Neural progenitor cell (in vitro differentiated cells): ENCODE results near the gene TOMM6. TPM values are rescaled to one million over a fixed set of nuclear protein-coding genes. Genes with fewer than 3 reads are reported as not detected.
A peak's percentile ranks its signal among the peaks of the same experiment; 100 is the strongest.

Experiments used
- DNase-seq: peaks from one replicate; pipeline ENCODE4 v3.0.0-alpha.2; 2016; ENCODE audit warnings: low spot score
- H2AFZ ChIP-seq: fragments of 200-600 bp; sonication (generic); replicated peaks from 2 replicates; pipeline ENCODE4 v1.6.1; 2016; ENCODE audit warnings: antibody characterized with exemption
- H3F3A ChIP-seq: fragments of 200-600 bp; sonication (generic); 2 replicates; pipeline ENCODE4 v1.6.1; 2016; ENCODE audit warnings: antibody characterized with exemption, low read depth
- H3K27ac ChIP-seq: fragments of 200-600 bp; sonication (generic); 2 replicates; pipeline ENCODE4 v1.5.1; 2016; ENCODE audit warnings: mild to moderate bottlenecking
- H3K27me3 ChIP-seq: fragments of 200-600 bp; sonication (generic); 2 replicates; pipeline ENCODE4 v1.6.1; 2016; ENCODE audit warnings: mild to moderate bottlenecking, moderate library complexity
- H3K36me3 ChIP-seq: fragments of 200-600 bp; sonication (generic); 2 replicates; pipeline ENCODE4 v1.5.1; 2016
- H3K4me1 ChIP-seq: fragments of 200-600 bp; sonication (generic); 2 replicates; pipeline ENCODE4 v1.6.1; 2016; ENCODE audit warnings: mixed run types
- H3K4me2 ChIP-seq: fragments of 200-600 bp; sonication (generic); 2 replicates; pipeline ENCODE4 v1.6.1; 2016
- H3K4me3 ChIP-seq: fragments of 200-600 bp; sonication (generic); 2 replicates; pipeline ENCODE4 v1.5.1; 2016
- H3K79me2 ChIP-seq: fragments of 200-600 bp; sonication (generic); 2 replicates; pipeline ENCODE4 v1.6.1; 2016; ENCODE audit warnings: low read depth
- H3K9ac ChIP-seq: fragments of 200-600 bp; sonication (generic); 2 replicates; pipeline ENCODE4 v1.6.1; 2016
- H3K9me3 ChIP-seq: fragments of 200-600 bp; sonication (generic); 2 replicates; pipeline ENCODE4 v1.5.1; 2016; ENCODE audit warnings: low read depth
- H4K20me1 ChIP-seq: fragments of 200-600 bp; sonication (generic); 2 replicates; pipeline ENCODE4 v1.6.1; 2016; ENCODE audit warnings: low read depth
- H3K27ac Mint-ChIP-seq: 3 replicates; pipeline ENCODE4 v1.8.0; 2021; ENCODE audit warnings: mixed read lengths
- H3K27me3 Mint-ChIP-seq: 2 replicates; pipeline ENCODE4 v1.8.0; 2022; ENCODE audit warnings: low read depth, mild to moderate bottlenecking, inconsistent platforms, moderate library complexity, mixed read lengths; ENCODE audit not compliant: insufficient read depth
- H3K36me3 Mint-ChIP-seq: 3 replicates; pipeline ENCODE4 v1.8.0; 2021; ENCODE audit warnings: mixed read lengths
- H3K4me1 Mint-ChIP-seq: 3 replicates; pipeline ENCODE4 v1.8.0; 2021; ENCODE audit warnings: mixed read lengths
- H3K4me3 Mint-ChIP-seq: 3 replicates; pipeline ENCODE4 v1.8.0; 2021; ENCODE audit warnings: mild to moderate bottlenecking, moderate library complexity, mixed read lengths
- H3K9me3 Mint-ChIP-seq: 3 replicates; pipeline ENCODE4 v1.8.0; 2020; ENCODE audit warnings: mixed read lengths
- EZH2 ChIP-seq: fragments of 200-600 bp; sonication (generic); IDR thresholded peaks from 2 replicates; pipeline ENCODE4 v1.6.1; 2017; ENCODE audit warnings: antibody characterized with exemption, mild to moderate bottlenecking, moderate library complexity
- EZH2phosphoT487 ChIP-seq: fragments of 200-600 bp; sonication (generic); IDR thresholded peaks from 2 replicates; pipeline ENCODE4 v1.6.1; 2017; ENCODE audit warnings: antibody characterized with exemption
- total RNA-seq: library from RNA; depleted of rRNA; stranded (reverse); fragments of >200 nt; gene quantifications from 2 replicates; pipeline ENCODE4 v1.2.3, GENCODE V29; 2015; ENCODE audit warnings: low replicate concordance
- TF ChIP-seq, protein P1 (sequence below): fragments of 200-600 bp; sonication (generic); IDR thresholded peaks from 2 replicates; pipeline ENCODE4 v1.5.1; 2017; ENCODE audit warnings: antibody characterized with exemption, mild to moderate bottlenecking

Gene TOMM6
- total RNA-seq, 1 donor from 2014 or later = 182 TPM

DNA sequence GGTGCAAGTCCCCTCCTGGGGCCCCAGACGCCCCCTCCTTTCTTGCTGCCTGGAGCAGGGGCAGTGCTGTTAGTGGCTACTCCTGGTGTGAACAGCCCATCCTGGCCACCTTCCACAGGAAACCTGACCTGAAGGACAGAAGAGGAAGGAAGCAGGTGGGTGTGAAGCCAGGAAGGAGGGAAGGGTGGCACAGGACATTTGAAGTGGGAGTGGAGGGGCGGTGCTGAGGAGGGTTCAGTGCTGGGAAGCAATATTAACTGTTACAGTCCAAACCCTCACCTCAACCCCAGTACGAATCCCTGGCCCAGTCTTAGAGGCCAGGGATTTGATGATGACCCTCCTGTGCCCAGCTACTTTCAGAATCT, 6.1 kb upstream of the TOMM6 start:
- Histone ChIP-seq H3K4me2 (peak overlapping the region; percentile 97), H3K79me2 (no peaks in the 10 kb centered on the region), H3K4me3 (peak overlapping the region; percentile 84), H3K9ac (no peak overlapping the region), H3F3A (peaks cover 15% of the 10 kb centered on the region), H3K9me3 (no peaks in the 10 kb centered on the region), H2AFZ (no peak overlapping the region), H3K27ac (no peak overlapping the region), H3K27me3 (peaks cover 36% of the 10 kb centered on the region), H3K36me3 (no peaks in the 10 kb centered on the region), H4K20me1 (no peaks in the 10 kb centered on the region), H3K4me1 (peaks cover 12% of the 10 kb centered on the region)
- TF ChIP-seq EZH2phosphoT487 = no peak
- TF ChIP-seq EZH2 = no peak
- TF ChIP-seq, protein P1, sequence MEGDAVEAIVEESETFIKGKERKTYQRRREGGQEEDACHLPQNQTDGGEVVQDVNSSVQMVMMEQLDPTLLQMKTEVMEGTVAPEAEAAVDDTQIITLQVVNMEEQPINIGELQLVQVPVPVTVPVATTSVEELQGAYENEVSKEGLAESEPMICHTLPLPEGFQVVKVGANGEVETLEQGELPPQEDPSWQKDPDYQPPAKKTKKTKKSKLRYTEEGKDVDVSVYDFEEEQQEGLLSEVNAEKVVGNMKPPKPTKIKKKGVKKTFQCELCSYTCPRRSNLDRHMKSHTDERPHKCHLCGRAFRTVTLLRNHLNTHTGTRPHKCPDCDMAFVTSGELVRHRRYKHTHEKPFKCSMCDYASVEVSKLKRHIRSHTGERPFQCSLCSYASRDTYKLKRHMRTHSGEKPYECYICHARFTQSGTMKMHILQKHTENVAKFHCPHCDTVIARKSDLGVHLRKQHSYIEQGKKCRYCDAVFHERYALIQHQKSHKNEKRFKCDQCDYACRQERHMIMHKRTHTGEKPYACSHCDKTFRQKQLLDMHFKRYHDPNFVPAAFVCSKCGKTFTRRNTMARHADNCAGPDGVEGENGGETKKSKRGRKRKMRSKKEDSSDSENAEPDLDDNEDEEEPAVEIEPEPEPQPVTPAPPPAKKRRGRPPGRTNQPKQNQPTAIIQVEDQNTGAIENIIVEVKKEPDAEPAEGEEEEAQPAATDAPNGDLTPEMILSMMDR = no peak
- Mint-ChIP-seq H3K27me3 (peaks cover 11% of the 10 kb centered on the region), H3K4me3 (peak overlapping the region; percentile 88), H3K27ac (peak overlapping the region; percentile 79), H3K36me3 (no peaks in the 10 kb centered on the region), H3K4me1 (peaks cover 14% of the 10 kb centered on the region), H3K9me3 (no peaks in the 10 kb centered on the region)
- no peak for DNase-seq

DNA sequence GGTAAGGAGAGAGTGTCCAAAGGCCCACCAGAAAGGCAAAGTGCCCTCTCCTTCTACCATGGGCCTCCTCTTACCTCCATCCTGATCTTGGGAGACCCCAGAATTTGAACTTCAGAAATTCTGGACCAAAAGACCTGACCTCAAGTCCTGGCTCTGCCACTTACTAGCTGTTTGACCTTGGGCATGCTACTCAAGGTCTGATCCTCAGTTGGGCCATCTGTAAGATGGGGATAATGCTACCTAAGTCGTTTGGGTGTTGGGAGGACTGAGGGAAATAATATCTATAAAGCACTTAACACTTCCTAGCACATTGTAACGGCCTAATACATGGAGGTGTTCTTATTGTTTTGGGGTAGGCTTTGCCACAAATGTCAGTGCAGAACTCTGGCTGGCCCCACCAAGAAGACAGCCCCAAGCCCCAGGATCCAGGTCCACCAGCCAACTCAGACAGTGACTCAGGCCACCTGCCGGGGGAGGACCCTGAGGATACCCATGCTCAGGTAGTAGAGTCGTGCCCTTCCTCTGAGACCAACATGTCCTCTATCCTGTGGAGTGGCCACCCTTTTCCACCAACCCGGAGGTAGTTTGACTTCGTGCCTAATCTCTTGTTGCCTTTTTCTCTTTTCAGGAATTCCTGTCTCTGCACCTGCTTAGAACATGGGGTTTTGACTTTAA, 4.3 kb upstream of the TOMM6 start:
- peaks cover 36% of the 10 kb centered on the region for H3K27me3 ChIP-seq
- H3K79me2 ChIP-seq = peaks cover 7% of the 10 kb centered on the region
- Mint-ChIP-seq H3K27me3 (peaks cover 9% of the 10 kb centered on the region), H3K36me3 (no peaks in the 10 kb centered on the region), H3K27ac (no peak overlapping the region), H3K4me3 (no peak overlapping the region), H3K4me1 (peaks cover 14% of the 10 kb centered on the region), H3K9me3 (no peaks in the 10 kb centered on the region)
- H3K4me3 ChIP-seq = no peak overlapping the region
- H3K36me3 ChIP-seq = no peaks in the 10 kb centered on the region
- peaks cover 26% of the 10 kb centered on the region for H3F3A ChIP-seq
- H2AFZ ChIP-seq = no peak overlapping the region
- no peak overlapping the region for H3K9ac ChIP-seq
- H3K4me1 ChIP-seq = peaks cover 12% of the 10 kb centered on the region
- H4K20me1 ChIP-seq = no peaks in the 10 kb centered on the region
- H3K4me2 ChIP-seq = no peak overlapping the region
- TF ChIP-seq, protein P1 = no peak
- TF ChIP-seq EZH2phosphoT487 = no peak
- TF ChIP-seq EZH2 = no peak
- H3K27ac ChIP-seq = no peak overlapping the region
- no peaks in the 10 kb centered on the region for H3K9me3 ChIP-seq
- no peak for DNase-seq

DNA sequence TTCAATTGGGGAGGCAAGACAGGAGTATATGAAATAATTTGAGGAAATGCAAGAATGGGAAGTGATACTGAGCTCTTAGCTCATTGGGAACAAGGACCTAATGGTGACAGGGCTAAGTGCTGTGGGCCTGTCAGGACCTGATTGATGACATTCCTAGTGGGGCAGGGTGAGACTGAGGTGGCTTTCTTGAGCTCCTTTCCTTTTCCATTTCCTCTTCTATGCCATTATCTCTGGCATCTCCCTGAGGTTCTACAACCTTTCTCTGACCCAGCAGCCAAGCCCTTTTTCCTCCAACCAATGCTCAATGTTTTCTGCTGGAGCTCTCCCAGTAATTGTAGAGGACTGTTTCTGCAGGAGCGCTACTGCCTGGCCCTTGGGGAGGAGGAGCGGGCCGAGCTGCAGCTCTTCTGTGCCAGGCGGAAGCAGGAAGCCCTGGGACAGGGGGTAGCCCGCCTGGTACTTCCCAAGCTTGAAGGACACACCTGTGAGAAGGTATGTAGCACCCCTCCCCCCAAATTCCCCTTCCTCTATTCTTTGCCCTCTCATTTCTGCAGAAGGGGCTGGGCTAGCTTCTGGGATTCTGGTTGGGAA, 2.8 kb upstream of the TOMM6 start:
- peak overlapping the region; percentile 98 for H3K4me3 Mint-ChIP-seq
- Histone ChIP-seq H3K36me3 (no peaks in the 10 kb centered on the region), H3K4me2 (no peak overlapping the region), H3K4me3 (no peak overlapping the region), H3K27me3 (peaks cover 36% of the 10 kb centered on the region), H3K79me2 (peaks cover 21% of the 10 kb centered on the region), H2AFZ (no peak overlapping the region), H3K4me1 (peaks cover 5% of the 10 kb centered on the region), H4K20me1 (no peaks in the 10 kb centered on the region), H3K9ac (no peak overlapping the region), H3K9me3 (no peaks in the 10 kb centered on the region), H3K27ac (no peak overlapping the region), H3F3A (peaks cover 36% of the 10 kb centered on the region)
- no peak for TF ChIP-seq EZH2phosphoT487
- TF ChIP-seq, protein P1 = no peak
- TF ChIP-seq EZH2 = no peak
- no peak for DNase-seq
- H3K9me3 Mint-ChIP-seq = no peaks in the 10 kb centered on the region
- H3K36me3 Mint-ChIP-seq = peaks cover 5% of the 10 kb centered on the region
- peaks cover 12% of the 10 kb centered on the region for H3K4me1 Mint-ChIP-seq
- H3K27me3 Mint-ChIP-seq = peaks cover 9% of the 10 kb centered on the region
- H3K27ac Mint-ChIP-seq = no peak overlapping the region
